ENCODE results near the gene TUBGCP3. TPM values are rescaled to one million over a fixed set of nuclear protein-coding genes. Genes with fewer than 3 reads are reported as not detected.

Gene TUBGCP3
- total RNA-seq, 2 donors from 2014 or later, result 53.9 to 59.6 TPM

GRCh38 chr13:112624602-112625430 is 36.9 kb upstream of the TUBGCP3 start:
- DNase-seq, result no peak
- Mint-ChIP-seq H3K4me3 (no peak overlapping the region), H3K27ac (no peak overlapping the region), H3K36me3 (ENCODE audit: insufficient read depth in 2 of 2) (no peaks in the 10 kb centered on the region), H3K4me1 (ENCODE audit: low read depth) (no peaks in the 10 kb centered on the region), H3K9me3 (no peaks in the 10 kb centered on the region), H3K27me3 (ENCODE audit: low read depth) (no peaks in the 10 kb centered on the region)
- no peak for ATAC-seq (replicated peaks in 1 of 2)

DNA sequence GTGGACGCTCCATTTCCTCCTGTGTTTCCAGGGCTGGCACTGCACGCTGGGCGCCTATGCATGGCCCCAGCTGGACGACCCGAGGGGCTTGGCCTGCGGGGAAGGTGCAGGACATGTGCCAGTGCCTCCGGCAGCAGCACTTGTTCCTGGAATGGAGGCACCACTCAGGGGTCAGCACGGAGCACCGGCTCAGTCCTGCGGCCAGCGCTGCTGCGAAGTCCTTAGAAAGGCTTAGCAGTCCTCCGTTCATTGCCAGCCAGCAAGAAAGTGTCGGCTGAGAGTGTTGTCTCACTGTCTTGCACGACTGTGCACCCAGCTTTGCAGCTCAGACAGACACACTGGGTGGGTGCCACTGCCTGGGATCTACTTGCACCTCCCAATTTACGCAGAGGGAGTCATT is 36.1 kb upstream of the TUBGCP3 start:
- no peak overlapping the region for H3K27ac Mint-ChIP-seq

DNA sequence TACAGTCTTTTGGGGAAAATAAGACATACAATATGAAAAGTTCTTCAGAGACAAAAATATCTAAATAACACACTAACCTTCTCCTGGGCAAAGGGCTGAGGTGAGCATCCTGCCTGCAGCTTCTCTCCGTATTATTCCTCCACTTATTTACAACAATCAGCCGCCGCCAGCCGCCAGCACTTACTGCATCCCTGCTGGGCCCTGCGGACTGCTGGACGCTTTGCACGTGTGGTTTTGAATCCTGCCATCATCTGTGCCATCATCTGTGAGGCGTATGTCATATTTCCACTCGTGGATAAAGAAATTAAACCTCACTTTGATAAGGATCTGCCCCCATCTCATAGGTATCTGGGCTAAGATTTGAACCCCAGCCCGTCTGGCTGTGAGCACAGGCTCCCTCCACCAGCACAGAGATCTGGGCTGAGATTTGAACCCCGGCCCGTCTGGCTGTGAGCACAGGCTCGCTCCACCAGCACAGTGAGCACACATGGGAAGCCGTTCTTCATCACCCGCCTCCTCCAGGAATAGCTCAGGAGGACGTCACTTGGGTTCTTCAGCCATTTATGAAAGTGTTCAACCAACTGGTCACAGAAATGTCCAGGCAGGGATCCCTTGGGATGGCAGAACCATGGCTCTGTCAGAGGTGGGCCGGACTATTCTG is 35.2 kb upstream of the TUBGCP3 start:
- DNase-seq (no peak), ATAC-seq (replicated peaks in 1 of 2) (no peak)
- no peak overlapping the region for H3K4me3 Mint-ChIP-seq
- H3K36me3 Mint-ChIP-seq (ENCODE audit: insufficient read depth in 2 of 2), result no peaks in the 10 kb centered on the region
- H3K27ac Mint-ChIP-seq, result no peak overlapping the region
- H3K4me1 Mint-ChIP-seq (ENCODE audit: low read depth), result no peaks in the 10 kb centered on the region
- no peaks in the 10 kb centered on the region for H3K27me3 Mint-ChIP-seq (ENCODE audit: low read depth)
- H3K9me3 Mint-ChIP-seq, result no peaks in the 10 kb centered on the region

More for the DNA sequence above, 36.1 kb upstream of the TUBGCP3 start:
- DNase-seq (no peak), ATAC-seq (replicated peaks in 1 of 2) (no peak)
- no peaks in the 10 kb centered on the region for H3K9me3 Mint-ChIP-seq
- no peaks in the 10 kb centered on the region for H3K36me3 Mint-ChIP-seq (ENCODE audit: insufficient read depth in 2 of 2)
- no peaks in the 10 kb centered on the region for H3K4me1 Mint-ChIP-seq (ENCODE audit: low read depth)
- H3K4me3 Mint-ChIP-seq, result no peak overlapping the region
- H3K27me3 Mint-ChIP-seq (ENCODE audit: low read depth), result no peaks in the 10 kb centered on the region

- H3K9me3 Mint-ChIP-seq, result no peaks in the 10 kb centered on the region
- no peaks in the 10 kb centered on the region for H3K4me1 Mint-ChIP-seq (ENCODE audit: low read depth)
- DNase-seq (no peak), ATAC-seq (replicated peaks in 1 of 2) (no peak)
- H3K27me3 Mint-ChIP-seq (ENCODE audit: low read depth), result peaks cover 4% of the 10 kb centered on the region
- no peak overlapping the region for H3K27ac Mint-ChIP-seq
- H3K36me3 Mint-ChIP-seq (ENCODE audit: insufficient read depth in 2 of 2), result no peaks in the 10 kb centered on the region
- no peak overlapping the region for H3K4me3 Mint-ChIP-seq
Observed at GRCh38 chr13:112622375-112622774, 34.4 kb upstream of the TUBGCP3 start.

DNA sequence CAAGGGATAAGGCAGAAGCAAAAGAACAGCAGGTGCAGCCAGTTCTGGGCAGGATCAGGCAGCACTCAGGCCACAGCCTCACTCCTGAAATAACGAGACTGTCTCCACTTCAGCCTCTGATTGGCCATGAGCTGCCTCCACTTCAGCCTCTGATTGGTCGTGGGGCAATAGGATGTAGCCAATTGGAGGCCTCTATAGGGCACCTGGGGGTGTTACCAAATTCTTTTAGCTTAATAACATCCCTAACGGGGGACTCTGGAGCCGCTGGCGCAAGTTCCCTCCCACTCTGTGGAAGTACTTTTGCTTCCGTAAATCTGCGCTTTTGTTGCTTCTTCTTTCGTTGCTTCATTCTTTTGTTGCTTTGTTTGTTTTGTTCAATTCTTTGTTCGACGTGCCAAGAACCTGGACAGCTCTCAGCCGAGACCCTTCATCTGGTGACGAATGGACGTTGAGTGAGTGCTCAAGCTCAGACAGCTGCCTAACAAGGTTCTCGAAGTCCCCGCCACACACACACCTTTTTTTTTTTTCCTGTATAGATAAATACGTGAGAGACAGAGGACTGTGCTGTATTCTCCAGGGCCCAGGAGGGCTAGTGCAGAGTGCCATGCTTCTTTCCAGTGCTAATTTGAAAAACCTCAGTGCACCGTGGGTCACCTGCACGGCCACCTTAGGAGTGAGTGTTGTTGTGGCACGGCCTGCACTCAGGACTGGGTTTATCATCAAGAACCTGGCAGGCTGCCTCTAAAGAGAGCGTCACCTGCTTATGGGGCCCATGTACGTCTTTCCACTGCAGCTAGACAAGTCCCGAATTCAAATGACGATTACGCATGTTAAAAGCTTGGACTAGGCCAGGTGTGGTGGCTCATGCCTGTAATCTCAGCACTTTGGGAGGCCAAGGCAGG is 32.0 kb upstream of the TUBGCP3 start:
- Mint-ChIP-seq H3K36me3 (ENCODE audit: insufficient read depth in 2 of 2) (no peaks in the 10 kb centered on the region), H3K4me1 (ENCODE audit: low read depth) (no peaks in the 10 kb centered on the region), H3K4me3 (no peak overlapping the region), H3K9me3 (no peaks in the 10 kb centered on the region), H3K27ac (no peak overlapping the region), H3K27me3 (ENCODE audit: low read depth) (peaks cover 9% of the 10 kb centered on the region)
- ATAC-seq (replicated peaks in 1 of 2) (peak in 1 of 2 donors; percentile 41), DNase-seq (no peak)

GRCh38 chr13:112618501-112618900 is 30.5 kb upstream of the TUBGCP3 start:
- H3K27me3 Mint-ChIP-seq (ENCODE audit: low read depth), result peaks cover 23% of the 10 kb centered on the region
- H3K4me1 Mint-ChIP-seq (ENCODE audit: low read depth), result no peaks in the 10 kb centered on the region
- DNase-seq, result no peak
- no peaks in the 10 kb centered on the region for H3K9me3 Mint-ChIP-seq
- no peak overlapping the region for H3K4me3 Mint-ChIP-seq
- H3K36me3 Mint-ChIP-seq (ENCODE audit: insufficient read depth in 2 of 2), result no peaks in the 10 kb centered on the region
- ATAC-seq (replicated peaks in 1 of 2), result no peak
- H3K27ac Mint-ChIP-seq, result no peak overlapping the region

DNA sequence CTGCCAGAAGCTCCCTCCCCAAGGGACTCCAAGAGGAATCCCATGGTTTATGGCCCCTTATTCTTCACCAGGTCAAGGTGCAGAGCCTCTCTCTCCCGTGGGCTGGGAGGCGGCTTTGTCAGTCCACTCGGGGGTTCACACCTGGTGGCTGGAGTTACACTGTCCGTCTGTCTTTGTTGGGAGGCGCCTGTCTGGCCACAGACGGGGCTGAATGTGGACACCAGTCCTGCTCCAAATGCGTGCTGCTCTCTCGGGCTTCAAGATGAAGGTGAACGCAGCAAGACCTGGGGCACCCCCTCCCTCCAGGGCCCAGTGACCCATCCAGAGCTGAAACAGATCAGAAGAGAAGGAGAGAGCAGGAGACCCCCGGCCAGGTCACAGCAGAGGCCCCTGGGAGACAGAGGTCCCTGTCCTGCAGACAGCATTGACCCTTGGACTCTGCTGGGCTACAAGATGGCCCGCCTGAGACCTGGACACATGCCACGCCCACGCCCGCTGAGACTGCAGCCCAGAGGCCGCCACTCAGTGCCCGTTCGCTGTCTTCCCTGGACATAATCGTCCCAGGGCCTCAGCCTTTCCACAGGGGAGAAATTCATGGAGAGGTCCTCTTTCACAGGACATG is 29.9 kb upstream of the TUBGCP3 start:
- H3K36me3 Mint-ChIP-seq (ENCODE audit: insufficient read depth in 2 of 2), result no peaks in the 10 kb centered on the region
- peaks cover 23% of the 10 kb centered on the region for H3K27me3 Mint-ChIP-seq (ENCODE audit: low read depth)
- H3K4me3 Mint-ChIP-seq, result no peak overlapping the region
- H3K27ac Mint-ChIP-seq, result no peak overlapping the region
- no peaks in the 10 kb centered on the region for H3K9me3 Mint-ChIP-seq
- H3K4me1 Mint-ChIP-seq (ENCODE audit: low read depth), result no peaks in the 10 kb centered on the region
- DNase-seq (no peak), ATAC-seq (replicated peaks in 1 of 2) (no peak)

DNA sequence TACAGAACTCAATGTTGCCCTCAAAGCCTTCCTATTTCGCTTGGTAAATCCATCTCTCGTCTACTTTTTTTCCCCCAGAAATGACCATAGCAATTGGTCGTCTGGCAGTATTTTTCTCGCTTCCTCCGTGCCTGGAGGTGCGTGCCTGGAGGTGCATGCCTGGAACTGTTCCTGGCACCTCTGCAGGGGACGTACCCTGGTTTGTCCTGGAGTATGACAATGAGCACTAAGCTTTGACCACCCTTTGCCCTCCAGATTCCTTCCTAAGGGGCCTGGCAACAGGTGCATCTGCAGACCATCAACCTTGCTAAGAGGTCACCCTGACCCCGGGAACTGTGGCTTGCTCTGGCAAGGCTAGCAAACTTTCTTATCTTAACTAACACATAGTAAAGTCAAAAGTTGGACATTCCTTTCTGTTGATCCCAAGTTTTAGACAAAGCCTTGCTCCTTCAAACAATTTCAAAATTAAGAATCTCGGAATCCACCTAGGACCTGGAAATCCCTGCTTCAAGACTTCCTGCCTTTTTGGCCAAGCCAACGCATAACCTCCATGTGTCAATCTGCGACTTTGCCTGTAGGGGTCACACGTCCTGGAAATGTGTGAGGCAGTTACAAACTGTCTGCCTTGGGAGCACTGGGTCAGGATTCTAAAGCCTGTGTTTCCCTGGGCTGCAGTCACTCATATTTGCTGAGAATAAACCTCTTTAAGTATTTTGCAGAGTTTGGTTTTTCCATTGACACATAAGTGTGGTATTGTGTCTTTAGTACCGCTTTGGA is 28.8 kb upstream of the TUBGCP3 start:
- Mint-ChIP-seq H3K36me3 (ENCODE audit: insufficient read depth in 2 of 2) (no peaks in the 10 kb centered on the region), H3K9me3 (no peaks in the 10 kb centered on the region), H3K27me3 (ENCODE audit: low read depth) (peaks cover 23% of the 10 kb centered on the region), H3K27ac (no peak overlapping the region), H3K4me3 (no peak overlapping the region), H3K4me1 (ENCODE audit: low read depth) (no peaks in the 10 kb centered on the region)
- ATAC-seq (replicated peaks in 1 of 2) (peak in 1 of 2 donors; percentile 56), DNase-seq (peak in 1 of 2 donors; percentile 13)

- Mint-ChIP-seq H3K36me3 (ENCODE audit: insufficient read depth in 2 of 2) (no peaks in the 10 kb centered on the region), H3K9me3 (no peaks in the 10 kb centered on the region), H3K4me3 (no peak overlapping the region), H3K4me1 (ENCODE audit: low read depth) (no peaks in the 10 kb centered on the region), H3K27me3 (ENCODE audit: low read depth) (peaks cover 26% of the 10 kb centered on the region), H3K27ac (no peak overlapping the region)
- DNase-seq (no peak), ATAC-seq (replicated peaks in 1 of 2) (no peak)
Observed at GRCh38 chr13:112615391-112615790, 27.4 kb upstream of the TUBGCP3 start.

DNA sequence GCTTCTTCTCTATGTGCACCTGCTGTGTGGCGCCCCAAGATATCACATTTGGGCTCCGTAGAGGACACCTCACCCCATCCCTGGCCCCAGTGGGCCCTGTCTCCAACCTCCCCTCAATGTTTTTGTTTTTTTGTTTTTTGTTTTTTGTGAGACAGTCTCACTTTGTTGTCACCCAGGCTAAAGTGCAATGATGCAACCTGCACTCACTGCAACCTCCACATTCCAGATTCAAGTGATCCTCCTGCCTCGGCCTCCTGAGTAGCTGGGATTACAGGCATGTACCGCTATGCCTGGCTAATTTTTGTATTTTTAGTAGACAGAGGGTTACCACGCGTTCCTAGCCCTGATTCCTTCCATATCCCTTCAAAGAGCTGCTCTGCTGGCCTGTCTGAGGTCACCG is 26.9 kb upstream of the TUBGCP3 start:
- DNase-seq, result no peak
- H3K36me3 Mint-ChIP-seq (ENCODE audit: insufficient read depth in 2 of 2), result no peaks in the 10 kb centered on the region
- H3K4me3 Mint-ChIP-seq, result no peak overlapping the region
- no peak overlapping the region for H3K27ac Mint-ChIP-seq
- H3K9me3 Mint-ChIP-seq, result no peaks in the 10 kb centered on the region
- no peaks in the 10 kb centered on the region for H3K4me1 Mint-ChIP-seq (ENCODE audit: low read depth)
- peaks cover 30% of the 10 kb centered on the region for H3K27me3 Mint-ChIP-seq (ENCODE audit: low read depth)
- ATAC-seq (replicated peaks in 1 of 2), result no peak

DNA sequence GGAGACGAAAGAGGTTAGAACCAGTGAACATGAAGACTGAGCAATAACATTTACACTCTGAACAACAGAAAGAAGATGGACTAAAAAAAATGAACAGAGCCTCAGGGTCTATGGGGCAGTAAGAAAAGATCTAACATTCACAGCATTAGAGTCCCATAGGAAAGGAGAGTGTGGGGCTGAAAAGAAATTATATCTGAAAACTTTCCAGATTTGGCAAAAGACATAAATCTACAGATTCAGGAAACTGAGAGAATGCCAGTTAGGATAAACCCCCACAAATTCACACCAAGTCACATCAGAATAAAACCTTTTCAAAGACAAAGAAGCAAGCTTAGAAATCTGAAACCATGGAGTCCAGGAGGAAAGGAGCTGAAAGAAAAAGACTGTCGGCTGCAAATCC is 20.3 kb upstream of the TUBGCP3 start:
- ATAC-seq (replicated peaks in 1 of 2), result no peak
- H3K27me3 Mint-ChIP-seq (ENCODE audit: low read depth), result peaks cover 32% of the 10 kb centered on the region
- peaks cover 12% of the 10 kb centered on the region for H3K4me1 Mint-ChIP-seq (ENCODE audit: low read depth)
- no peaks in the 10 kb centered on the region for H3K9me3 Mint-ChIP-seq
- H3K4me3 Mint-ChIP-seq, result no peak overlapping the region
- H3K27ac Mint-ChIP-seq, result no peak overlapping the region
- no peak for DNase-seq
- H3K36me3 Mint-ChIP-seq (ENCODE audit: insufficient read depth in 2 of 2), result no peaks in the 10 kb centered on the region

Measured in activated T-cell treated with anti-CD3 and anti-CD28 coated beads, Interleukin-2, amount 50 U/mL, for 72 hours (primary cell).